Type B pancreatic cell (in vitro differentiated cells): ENCODE results near the gene LARGE1. TPM values are rescaled to one million over a fixed set of nuclear protein-coding genes. Genes with fewer than 3 reads are reported as not detected.

ENCODE experiments used
- DNase-seq: peaks from one replicate; pipeline ENCODE4 v3.0.0; 2021; ENCODE audit warnings: mixed read lengths; ENCODE audit not compliant: unreplicated experiment; ENCODE audit errors: extremely low spot score
- H3K27ac Mint-ChIP-seq: 2 replicates; pipeline ENCODE4 v1.8.0; 2021; ENCODE audit warnings: mild to moderate bottlenecking, mixed read lengths
- H3K27me3 Mint-ChIP-seq: 2 replicates; pipeline ENCODE4 v1.8.0; 2021; ENCODE audit warnings: mixed read lengths
- H3K36me3 Mint-ChIP-seq: 2 replicates; pipeline ENCODE4 v1.8.0; 2021; ENCODE audit warnings: mixed read lengths
- H3K4me1 Mint-ChIP-seq: one replicate; pipeline ENCODE4 v1.8.0; 2021; ENCODE audit warnings: mixed read lengths; ENCODE audit not compliant: unreplicated experiment
- H3K4me3 Mint-ChIP-seq: 2 replicates; pipeline ENCODE4 v1.8.0; 2021; ENCODE audit warnings: mild to moderate bottlenecking, mixed read lengths
- H3K9me3 Mint-ChIP-seq: 2 replicates; pipeline ENCODE4 v1.8.0; 2021; ENCODE audit warnings: mixed read lengths
- CTCF ChIP-seq: fragments of 200-600 bp; sonication (generic); conservative IDR thresholded peaks from 2 replicates; pipeline ENCODE4 v1.5.0; 2021; ENCODE audit warnings: antibody characterized with exemption, mild to moderate bottlenecking
- microRNA-seq: library from miRNA; unstranded; fragments of <30 nt; microRNA quantifications from one replicate; pipeline ENCODE4, GENCODE V29; 2020
- total RNA-seq: library from RNA; stranded (reverse); gene quantifications from 2 replicates; pipeline ENCODE4 v1.2.1, GENCODE V29; 2021; ENCODE audit warnings: low replicate concordance

Gene LARGE1
- total RNA-seq, 1 donor from 2014 or later: 96.6 TPM

- Mint-ChIP-seq H3K36me3 (no peaks in the 10 kb centered on the region), H3K4me3 (no peak overlapping the region), H3K27ac (no peak overlapping the region), H3K9me3 (no peaks in the 10 kb centered on the region), H3K27me3 (peaks cover 14% of the 10 kb centered on the region), H3K4me1 (no peaks in the 10 kb centered on the region)
- no peak for DNase-seq
- TF ChIP-seq CTCF: no peak
These were observed 678.2 kb downstream of the LARGE1 start for GRCh38 chr22:33242078-33242477.

- H3K27ac Mint-ChIP-seq: no peak overlapping the region
- no peak for DNase-seq
- H3K36me3 Mint-ChIP-seq: no peaks in the 10 kb centered on the region
- no peak overlapping the region for H3K4me3 Mint-ChIP-seq
- peaks cover 23% of the 10 kb centered on the region for H3K27me3 Mint-ChIP-seq
- no peak for TF ChIP-seq CTCF
- no peaks in the 10 kb centered on the region for H3K9me3 Mint-ChIP-seq
- no peaks in the 10 kb centered on the region for H3K4me1 Mint-ChIP-seq
These were observed 679.3 kb downstream of the LARGE1 start for GRCh38 chr22:33240888-33241475.

- no peak for TF ChIP-seq CTCF
- no peaks in the 10 kb centered on the region for H3K4me1 Mint-ChIP-seq
- peaks cover 16% of the 10 kb centered on the region for H3K9me3 Mint-ChIP-seq
- H3K27me3 Mint-ChIP-seq: peaks cover 34% of the 10 kb centered on the region
- H3K36me3 Mint-ChIP-seq: peaks cover 8% of the 10 kb centered on the region
- H3K27ac Mint-ChIP-seq: no peak overlapping the region
- DNase-seq: no peak
- no peak overlapping the region for H3K4me3 Mint-ChIP-seq
These were observed 688.2 kb downstream of the LARGE1 start for GRCh38 chr22:33232071-33232470.

GRCh38 chr22:33227791-33228190 lies 692.5 kb downstream of the LARGE1 start:
- TF ChIP-seq CTCF: no peak
- H3K4me1 Mint-ChIP-seq: no peaks in the 10 kb centered on the region
- no peak overlapping the region for H3K4me3 Mint-ChIP-seq
- peaks cover 28% of the 10 kb centered on the region for H3K27me3 Mint-ChIP-seq
- peaks cover 8% of the 10 kb centered on the region for H3K36me3 Mint-ChIP-seq
- peaks cover 16% of the 10 kb centered on the region for H3K9me3 Mint-ChIP-seq
- no peak for DNase-seq
- H3K27ac Mint-ChIP-seq: no peak overlapping the region

- H3K4me3 Mint-ChIP-seq: no peak overlapping the region
- H3K36me3 Mint-ChIP-seq: peaks cover 4% of the 10 kb centered on the region
- H3K9me3 Mint-ChIP-seq: peaks cover 16% of the 10 kb centered on the region
- H3K4me1 Mint-ChIP-seq: no peaks in the 10 kb centered on the region
- peaks cover 46% of the 10 kb centered on the region for H3K27me3 Mint-ChIP-seq
- no peak for TF ChIP-seq CTCF
- H3K27ac Mint-ChIP-seq: no peak overlapping the region
- DNase-seq: no peak
These were observed 695.4 kb downstream of the LARGE1 start for GRCh38 chr22:33224841-33225240.

Small RNA genes lying within 50 kb of the gene (microRNA-seq; reads per million reads assigned to microRNA genes)
- gene MIR4764: not detected
